Breast epithelium (tissue), 4 donors: ENCODE data around the gene DGCR8. TPM values are rescaled to one million over a fixed set of nuclear protein-coding genes. Genes with fewer than 3 reads are reported as not detected.

Source experiments
- DNase-seq, 2 donors: peaks; one replicate each; pipeline ENCODE4 v3.0.0-alpha.2; 2019; ENCODE audit warnings: low spot score in 2 of 2
- H3K27ac ChIP-seq, 2 donors: fragments of 200-600 bp; sonication (generic) in 1 of 2; one replicate each; pipeline ENCODE4 v1.5.1; 2016 to 2019; ENCODE audit warnings: mild to moderate bottlenecking in 1 of 2
- H3K27me3 ChIP-seq, 2 donors: fragments of 200-600 bp; sonication (generic) in 1 of 2; one replicate each; pipeline versions ENCODE4 v1.5.1 to v1.6.0; 2017 to 2019; ENCODE audit warnings: control low read depth in 1 of 2, mild to moderate bottlenecking in 1 of 2
- H3K36me3 ChIP-seq: fragments of 200-600 bp; one replicate; pipeline ENCODE4 v1.5.1; 2019
- H3K4me1 ChIP-seq, 2 donors: fragments of 200-600 bp; sonication (generic); one replicate each; pipeline ENCODE4 v1.5.1; 2016 to 2019; ENCODE audit warnings: control low read depth in 1 of 2
- H3K4me3 ChIP-seq, 3 donors: fragments of 200-600 bp; sonication (generic); 1 replicate in 2 of 3; 2 replicates in 1 of 3; pipeline ENCODE4 v1.5.1; 2016 to 2019; ENCODE audit warnings: mild to moderate bottlenecking in 3 of 3, moderate library complexity in 2 of 3
- H3K9me3 ChIP-seq, 2 donors: fragments of 200-600 bp; sonication (generic) in 1 of 2; one replicate each; pipeline ENCODE4 v1.5.1; 2016 to 2019; ENCODE audit warnings: control low read depth in 1 of 2
- CTCF ChIP-seq, 3 donors: fragments of 450-650 bp; IDR thresholded peaks; one replicate each; pipeline ENCODE4 v1.5.1; 2016 to 2017; ENCODE audit warnings: antibody characterized with exemption in 3 of 3, mild to moderate bottlenecking in 3 of 3, moderate library complexity in 3 of 3
- POLR2A ChIP-seq: fragments of 450-650 bp; IDR thresholded peaks from one replicate; pipeline ENCODE4 v1.6.1; 2016; ENCODE audit warnings: antibody characterized with exemption, mild to moderate bottlenecking, moderate library complexity
- POLR2AphosphoS5 ChIP-seq, 3 donors: sonication (generic); formaldehyde crosslinking; IDR thresholded peaks; one replicate each; pipeline ENCODE4 v1.6.1; 2017; ENCODE audit warnings: antibody characterized with exemption in 3 of 3
- intact Hi-C: fragments of 100-400 bp; cut with DNase I; formaldehyde crosslinking; loops from one replicate; pipeline ENCODE4 v1.15.1; 2023; ENCODE audit warnings: low total_unique reads
- total RNA-seq, 3 donors: library from RNA; depleted of rRNA; stranded (reverse); fragments of >200 nt; gene quantifications; one replicate each; pipeline ENCODE4 v1.1.0, GENCODE V29; 2016

Gene DGCR8
- total RNA-seq, 3 donors from 2014 or later: 18.4 to 34.7 (median 29.0) TPM

GRCh38 chr22:20094197-20094807 lies 14.3 kb downstream of the DGCR8 start:
- Histone ChIP-seq H3K9me3 (no peaks in the 10 kb centered on the region), H3K36me3 (peaks cover 13% of the 10 kb centered on the region), H3K27ac (no peak overlapping the region), H3K4me1 (no peaks in the 10 kb centered on the region), H3K27me3 (no peaks in the 10 kb centered on the region), H3K4me3 (no peak overlapping the region)
- DNase-seq: no peak
- TF ChIP-seq CTCF (IDR thresholded peaks at IDR 0.05): no peak
- no peak for TF ChIP-seq POLR2A
- TF ChIP-seq POLR2AphosphoS5 (IDR thresholded peaks at IDR 0.05): no peak
- intact Hi-C loops: no loop called here

- intact Hi-C loops: no loop called here
- Histone ChIP-seq H3K4me3 (no peak overlapping the region), H3K27ac (no peak overlapping the region), H3K4me1 (no peaks in the 10 kb centered on the region), H3K27me3 (no peaks in the 10 kb centered on the region), H3K9me3 (no peaks in the 10 kb centered on the region), H3K36me3 (peaks cover 13% of the 10 kb centered on the region)
- TF ChIP-seq POLR2AphosphoS5 (IDR thresholded peaks at IDR 0.05) (no peak), CTCF (IDR thresholded peaks at IDR 0.05) (no peak), POLR2A (no peak)
- DNase-seq: no peak
These were observed 15.5 kb downstream of the DGCR8 start for GRCh38 chr22:20095521-20095920.

- H3K4me1 ChIP-seq: no peaks in the 10 kb centered on the region
- no peak overlapping the region for H3K4me3 ChIP-seq
- no peak for DNase-seq
- no peak overlapping the region for H3K27ac ChIP-seq
- intact Hi-C loops: no loop called here
- no peaks in the 10 kb centered on the region for H3K9me3 ChIP-seq
- no peaks in the 10 kb centered on the region for H3K27me3 ChIP-seq
- H3K36me3 ChIP-seq: peaks cover 12% of the 10 kb centered on the region
- TF ChIP-seq CTCF (IDR thresholded peaks at IDR 0.05): no peak
- no peak for TF ChIP-seq POLR2A
- no peak for TF ChIP-seq POLR2AphosphoS5 (IDR thresholded peaks at IDR 0.05)
These were observed 16.8 kb downstream of the DGCR8 start for GRCh38 chr22:20096574-20097420.

GRCh38 chr22:20099099-20099711 lies 19.2 kb downstream of the DGCR8 start:
- TF ChIP-seq POLR2A: no peak
- TF ChIP-seq POLR2AphosphoS5 (IDR thresholded peaks at IDR 0.05): no peak
- TF ChIP-seq CTCF (IDR thresholded peaks at IDR 0.05): no peak
- no peak for DNase-seq
- intact Hi-C loops: no loop called here
- Histone ChIP-seq H3K4me1 (no peaks in the 10 kb centered on the region), H3K27me3 (no peaks in the 10 kb centered on the region), H3K36me3 (peaks cover 6% of the 10 kb centered on the region), H3K27ac (no peak overlapping the region), H3K9me3 (no peaks in the 10 kb centered on the region), H3K4me3 (no peak overlapping the region)

- Histone ChIP-seq H3K4me1 (no peaks in the 10 kb centered on the region), H3K27me3 (no peaks in the 10 kb centered on the region), H3K9me3 (no peaks in the 10 kb centered on the region), H3K27ac (no peak overlapping the region), H3K4me3 (no peak overlapping the region), H3K36me3 (no peaks in the 10 kb centered on the region)
- DNase-seq: no peak
- TF ChIP-seq POLR2A (no peak), POLR2AphosphoS5 (IDR thresholded peaks at IDR 0.05) (no peak), CTCF (IDR thresholded peaks at IDR 0.05) (no peak)
- intact Hi-C loops: no loop called here
These were observed 21.6 kb downstream of the DGCR8 start for GRCh38 chr22:20101638-20102037.
